OCI-LY1 (cell line): ENCODE measurements around the gene RC3H2.
A peak's percentile ranks its signal among the peaks of the same experiment; 100 is the strongest.

Source experiments
- H2AFZ ChIP-seq: fragments of 200-600 bp; sonication (generic), shearing (Covaris generic); 2 replicates; pipeline ENCODE4 v1.6.0; 2014; ENCODE audit warnings: antibody characterized with exemption, mild to moderate bottlenecking, low read length
- H3F3A ChIP-seq: fragments of 200-600 bp; sonication (generic), shearing (Covaris generic); 2 replicates; pipeline ENCODE4 v1.6.0; 2014; ENCODE audit warnings: mild to moderate bottlenecking, antibody characterized with exemption, low read length, moderate library complexity; ENCODE audit not compliant: insufficient read depth
- H3K27ac ChIP-seq: fragments of 200-600 bp; sonication (generic); 2 replicates; pipeline ENCODE4 v1.5.1; 2014; ENCODE audit warnings: low read length, mixed run types, mild to moderate bottlenecking, low read depth; ENCODE audit not compliant: poor library complexity, severe bottlenecking
- H3K27me3 ChIP-seq: fragments of 200-600 bp; sonication (generic); 2 replicates; pipeline ENCODE4 v1.6.0; 2014; ENCODE audit warnings: antibody characterized with exemption, mild to moderate bottlenecking, low read length, moderate library complexity; ENCODE audit not compliant: insufficient read depth
- H3K36me3 ChIP-seq: fragments of 200-600 bp; sonication (generic); 2 replicates; pipeline ENCODE4 v1.6.1; 2014; ENCODE audit warnings: mild to moderate bottlenecking, antibody characterized with exemption, low read length, moderate library complexity, mixed read lengths; ENCODE audit not compliant: insufficient read depth
- H3K4me1 ChIP-seq: fragments of 200-600 bp; sonication (generic); 2 replicates; pipeline ENCODE4 v1.5.1; 2014; ENCODE audit warnings: mild to moderate bottlenecking, low read length, moderate library complexity; ENCODE audit not compliant: insufficient read depth, severe bottlenecking
- H3K4me2 ChIP-seq: fragments of 200-600 bp; sonication (generic), shearing (Covaris generic); 2 replicates; pipeline ENCODE4 v1.6.1; 2014; ENCODE audit warnings: low read length
- H3K4me3 ChIP-seq: fragments of 200-600 bp; sonication (generic); 2 replicates; pipeline ENCODE4 v1.5.1; 2014; ENCODE audit warnings: low read length, low read depth, mild to moderate bottlenecking, mixed read lengths; ENCODE audit not compliant: poor library complexity, severe bottlenecking
- H3K79me2 ChIP-seq: fragments of 200-600 bp; shearing (Covaris generic); 2 replicates; pipeline ENCODE4 v1.6.1; 2016; ENCODE audit warnings: mixed run types, low read length, mixed read lengths; ENCODE audit not compliant: insufficient read depth
- H3K9ac ChIP-seq: fragments of 200-600 bp; sonication (generic), shearing (Covaris generic); 2 replicates; pipeline ENCODE4 v1.6.1; 2014; ENCODE audit warnings: mild to moderate bottlenecking, low read length, mixed read lengths
- H3K9me2 ChIP-seq: fragments of 200-600 bp; sonication (generic), shearing (Covaris generic); 2 replicates; pipeline ENCODE4 v1.6.1; 2014; ENCODE audit warnings: low read depth, mild to moderate bottlenecking, low read length, mixed read lengths
- H3K9me3 ChIP-seq: fragments of 200-600 bp; shearing (Covaris generic); 2 replicates; pipeline ENCODE4 v1.6.1; 2014; ENCODE audit warnings: low read length, mixed read lengths
- H4K20me1 ChIP-seq: fragments of 200-600 bp; sonication (generic), shearing (Covaris generic); 2 replicates; pipeline ENCODE4 v1.6.0; 2016; ENCODE audit warnings: mild to moderate bottlenecking, low read length; ENCODE audit not compliant: insufficient read depth
- CTCF ChIP-seq: fragments of 200-600 bp; sonication (generic), shearing (Covaris generic); IDR thresholded peaks from 2 replicates; pipeline ENCODE4 v1.5.1; 2017; ENCODE audit warnings: mild to moderate bottlenecking, antibody characterized with exemption, low read length, moderate library complexity, mixed read lengths
- EZH2 ChIP-seq: fragments of 200-600 bp; sonication (generic), shearing (Covaris generic); IDR thresholded peaks from 2 replicates; pipeline ENCODE4 v1.8.0; 2017; ENCODE audit warnings: borderline replicate concordance, mixed run types, mild to moderate bottlenecking, antibody characterized with exemption, low read length, moderate library complexity, mixed read lengths

RC3H2 gene

GRCh38 chr9:122904823-122905710, at the start of gene RC3H2:
Gene RC3H2, minus strand, starts transcription at chr9:122905359. Its CDS starts 7,850 bp downstream, at chr9:122897509.
- Histone ChIP-seq H3K79me2 (peaks cover 51% of the 10 kb centered on the region), H3K27ac (peak within 1 kb of the TSS; percentile 80), H3K27me3 (no peaks in the 10 kb centered on the region), H3K4me3 (peak within 1 kb of the TSS; percentile 76), H3K4me1 (peaks cover 37% of the 10 kb centered on the region), H3K9me3 (no peaks in the 10 kb centered on the region), H4K20me1 (no peaks in the 10 kb centered on the region), H3K9ac (peak within 1 kb of the TSS; percentile 81), H3K9me2 (no peaks in the 10 kb centered on the region), H2AFZ (no peak within 1 kb of the TSS), H3K36me3 (peaks cover 8% of the 10 kb centered on the region; the same call in 1 of the 2 replicates), H3K4me2 (peak within 1 kb of the TSS; percentile 88), H3F3A (no peaks in the 10 kb centered on the region)
- TF ChIP-seq EZH2 (no peak), CTCF (no peak)

- H4K20me1 ChIP-seq: no peaks in the 10 kb centered on the region
- TF ChIP-seq CTCF (no peak), EZH2 (no peak)
- no peaks in the 10 kb centered on the region for H3K9me3 ChIP-seq
Measured at GRCh38 chr9:122954253-122954691, 49.1 kb upstream of the RC3H2 start.

GRCh38 chr9:122951056-122951455, 45.9 kb upstream of the RC3H2 start:
- Histone ChIP-seq H4K20me1 (no peaks in the 10 kb centered on the region), H3K4me3 (no peak overlapping the region), H3K4me2 (no peak overlapping the region), H3K9me3 (no peaks in the 10 kb centered on the region), H2AFZ (no peak overlapping the region), H3K27ac (no peak overlapping the region), H3K9me2 (no peaks in the 10 kb centered on the region), H3F3A (no peaks in the 10 kb centered on the region), H3K79me2 (peaks cover 86% of the 10 kb centered on the region), H3K36me3 (peaks cover 6% of the 10 kb centered on the region; the same call in 1 of the 2 replicates), H3K4me1 (no peaks in the 10 kb centered on the region), H3K27me3 (no peaks in the 10 kb centered on the region), H3K9ac (no peak overlapping the region)
- TF ChIP-seq EZH2 (no peak), CTCF (no peak)

More at GRCh38 chr9:122954253-122954691, 49.1 kb upstream of the RC3H2 start:
- Histone ChIP-seq H3K9ac (no peak overlapping the region), H3K27ac (no peak overlapping the region), H3K4me3 (no peak overlapping the region), H3K4me1 (no peaks in the 10 kb centered on the region), H3K9me2 (no peaks in the 10 kb centered on the region), H2AFZ (no peak overlapping the region), H3F3A (no peaks in the 10 kb centered on the region), H3K36me3 (peaks cover 16% of the 10 kb centered on the region), H3K27me3 (no peaks in the 10 kb centered on the region), H3K79me2 (peaks cover 60% of the 10 kb centered on the region), H3K4me2 (no peak overlapping the region)
